ENCODE results near the gene FAM114A1. TPM values are rescaled to one million over a fixed set of nuclear protein-coding genes. Genes with fewer than 3 reads are reported as not detected.

FAM114A1 gene
- total RNA-seq, 6 experiments from 2014 or later: 55.3 to 88.9 (median 69.4) TPM

DNA sequence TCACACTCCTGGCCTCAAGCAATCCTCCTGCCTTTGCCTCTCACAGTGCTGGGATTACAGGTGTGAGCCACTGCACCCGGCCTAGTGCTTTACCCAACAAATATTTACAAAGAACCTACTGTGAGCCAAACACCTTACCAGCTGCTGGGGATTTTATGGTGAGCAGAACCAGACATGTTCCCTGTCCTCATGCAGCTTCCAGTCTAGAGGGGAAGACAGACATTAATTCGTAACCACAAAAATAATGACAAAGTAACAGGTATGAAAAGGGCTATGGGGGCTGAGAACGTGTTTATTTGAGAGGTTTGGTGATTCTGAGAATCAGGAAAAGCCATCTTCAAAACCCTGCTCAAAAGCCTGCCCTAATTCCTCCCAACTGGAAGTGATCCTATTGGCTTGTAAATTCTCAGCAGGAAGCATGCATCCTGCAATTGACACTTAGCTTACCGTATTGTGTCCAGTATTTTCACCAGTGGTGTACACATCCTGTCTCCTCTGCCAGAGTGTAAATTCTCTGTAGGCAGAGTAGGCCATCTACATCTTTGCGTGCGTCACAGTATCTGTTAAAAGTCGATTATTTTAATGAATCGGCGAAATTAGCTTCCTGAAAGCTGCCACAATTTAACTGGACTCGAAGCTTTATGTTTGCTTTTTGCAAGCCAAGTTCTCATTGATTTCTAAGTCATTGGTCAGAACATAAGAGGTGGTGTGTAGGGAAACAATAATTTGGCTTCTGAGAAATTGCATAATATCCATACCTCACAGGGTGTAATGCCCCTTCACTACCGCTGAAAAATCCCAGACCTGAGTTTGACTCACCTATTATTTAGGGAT is 97.6 kb downstream of the FAM114A1 start:
- ATAC-seq: peak; percentile 70 to 83 (median 78)
- Histone ChIP-seq H3K9me3 (no peaks in the 10 kb centered on the region), H3K27me3 (no peaks in the 10 kb centered on the region), H3K36me3 (no peaks in the 10 kb centered on the region), H3K4me3 (peak overlapping the region in 1 of 3 donors; percentile 22), H3K27ac (peak overlapping the region; percentile 54 to 74 (median 71)), H3K4me1 (peaks cover 0 to 17% (median 5%) of the 10 kb centered on the region in 4 donors)
- intact Hi-C loops (cut with DNase I): no loop called here
- WGBS (ENCODE audit: insufficient coverage, low coverage, low lambda C conversion rate, missing lambda C conversion rate): 48% methylated on average over 10 of the region's 11 CpGs
- TF ChIP-seq POLR2A (IDR thresholded peaks at IDR 0.05): peak; percentile 58
- TF ChIP-seq, protein P1, sequence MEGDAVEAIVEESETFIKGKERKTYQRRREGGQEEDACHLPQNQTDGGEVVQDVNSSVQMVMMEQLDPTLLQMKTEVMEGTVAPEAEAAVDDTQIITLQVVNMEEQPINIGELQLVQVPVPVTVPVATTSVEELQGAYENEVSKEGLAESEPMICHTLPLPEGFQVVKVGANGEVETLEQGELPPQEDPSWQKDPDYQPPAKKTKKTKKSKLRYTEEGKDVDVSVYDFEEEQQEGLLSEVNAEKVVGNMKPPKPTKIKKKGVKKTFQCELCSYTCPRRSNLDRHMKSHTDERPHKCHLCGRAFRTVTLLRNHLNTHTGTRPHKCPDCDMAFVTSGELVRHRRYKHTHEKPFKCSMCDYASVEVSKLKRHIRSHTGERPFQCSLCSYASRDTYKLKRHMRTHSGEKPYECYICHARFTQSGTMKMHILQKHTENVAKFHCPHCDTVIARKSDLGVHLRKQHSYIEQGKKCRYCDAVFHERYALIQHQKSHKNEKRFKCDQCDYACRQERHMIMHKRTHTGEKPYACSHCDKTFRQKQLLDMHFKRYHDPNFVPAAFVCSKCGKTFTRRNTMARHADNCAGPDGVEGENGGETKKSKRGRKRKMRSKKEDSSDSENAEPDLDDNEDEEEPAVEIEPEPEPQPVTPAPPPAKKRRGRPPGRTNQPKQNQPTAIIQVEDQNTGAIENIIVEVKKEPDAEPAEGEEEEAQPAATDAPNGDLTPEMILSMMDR (IDR thresholded peaks at IDR 0.05): peak in 3 of 4 donors; percentile 7 to 78 (median 16)
- DNase-seq: no peak

GRCh38 chr4:38965866-38966265 is 98.3 kb downstream of the FAM114A1 start:
- Histone ChIP-seq H3K4me1 (peaks cover 0 to 17% (median 5%) of the 10 kb centered on the region in 4 donors), H3K27me3 (no peaks in the 10 kb centered on the region), H3K4me3 (peak overlapping the region in 1 of 3 donors; percentile 22), H3K27ac (peak overlapping the region; percentile 54 to 74 (median 71)), H3K9me3 (no peaks in the 10 kb centered on the region), H3K36me3 (no peaks in the 10 kb centered on the region)
- DNase-seq (no peak), ATAC-seq (peak; percentile 12 to 59 (median 50))
- 31% methylated on average over 3 of the region's 3 CpGs for WGBS (ENCODE audit: insufficient coverage, low coverage, low lambda C conversion rate, missing lambda C conversion rate)
- intact Hi-C loops (cut with DNase I): no loop called here
- no peak for TF ChIP-seq POLR2A (IDR thresholded peaks at IDR 0.05)
- TF ChIP-seq, protein P1 (IDR thresholded peaks at IDR 0.05): no peak

DNA sequence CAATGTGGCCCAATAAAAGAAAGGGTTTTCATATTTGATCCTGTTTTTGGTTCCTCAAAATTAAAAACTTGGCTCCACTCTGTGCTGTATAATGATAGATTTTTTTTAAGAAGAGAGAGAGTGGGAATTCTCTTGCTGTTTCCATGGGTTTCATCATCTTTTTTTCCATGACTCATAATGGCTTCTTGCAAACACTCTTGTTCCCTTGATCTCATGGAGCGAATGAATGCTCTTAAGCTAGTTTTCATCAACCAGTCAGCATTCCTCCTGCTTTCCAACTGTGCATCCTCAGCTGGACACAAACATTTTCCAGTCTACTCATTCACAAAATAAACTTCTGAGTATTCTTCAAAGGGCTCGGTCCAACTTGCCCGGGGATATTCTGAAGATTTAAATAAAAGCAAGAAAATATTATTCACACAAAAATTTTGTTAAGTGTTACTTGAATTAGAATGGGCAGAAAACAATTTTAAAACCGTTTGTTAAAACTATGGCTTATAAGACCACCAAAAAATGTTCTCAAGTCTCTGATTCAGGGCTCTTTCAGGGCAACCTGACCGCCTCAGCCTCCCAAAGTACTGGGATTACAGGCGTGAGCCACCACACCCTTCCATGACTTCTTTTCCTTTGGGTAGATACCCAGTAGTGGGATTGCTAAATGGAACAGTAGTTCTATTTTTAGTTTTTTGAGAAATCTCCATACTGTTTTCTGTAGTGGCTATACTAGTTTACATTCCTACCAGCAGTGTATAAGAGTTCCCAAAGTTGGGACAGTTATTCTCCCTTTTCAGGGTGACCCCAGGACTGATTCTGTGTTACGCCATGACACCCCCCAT is 99.9 kb downstream of the FAM114A1 start:
- no peak overlapping the region for H3K4me3 ChIP-seq
- H3K27ac ChIP-seq: peak overlapping the region in 2 of 3 donors; percentile 13 to 74
- no peaks in the 10 kb centered on the region for H3K36me3 ChIP-seq
- TF ChIP-seq, protein P1 (IDR thresholded peaks at IDR 0.05): no peak
- TF ChIP-seq POLR2A (IDR thresholded peaks at IDR 0.05): peak; percentile 43
- H3K4me1 ChIP-seq: peaks cover 0 to 17% (median 5%) of the 10 kb centered on the region in 4 donors
- H3K9me3 ChIP-seq: no peaks in the 10 kb centered on the region
- no peaks in the 10 kb centered on the region for H3K27me3 ChIP-seq
- WGBS (ENCODE audit: insufficient coverage, low coverage, low lambda C conversion rate, missing lambda C conversion rate): 84% methylated on average over 7 of the region's 7 CpGs
- ATAC-seq (peak in 2 of 4 donors; percentile 34 to 44), DNase-seq (no peak)
- intact Hi-C loops (cut with DNase I): no loop called here

GRCh38 chr4:38968668-38969067 is 101.1 kb downstream of the FAM114A1 start:
- no peak for DNase-seq
- intact Hi-C loops (cut with DNase I): no loop called here
- no peak overlapping the region for H3K4me3 ChIP-seq
- 23% methylated on average over 5 of the region's 5 CpGs for WGBS (ENCODE audit: insufficient coverage, low coverage, low lambda C conversion rate, missing lambda C conversion rate)
- H3K27ac ChIP-seq: no peak overlapping the region
- peak in 3 of 4 donors; percentile 28 to 58 (median 33) for ATAC-seq
- TF ChIP-seq POLR2A (IDR thresholded peaks at IDR 0.05): no peak
- TF ChIP-seq, protein P1 (IDR thresholded peaks at IDR 0.05): no peak
- H3K27me3 ChIP-seq: no peaks in the 10 kb centered on the region
- H3K36me3 ChIP-seq: no peaks in the 10 kb centered on the region
- H3K9me3 ChIP-seq: no peaks in the 10 kb centered on the region
- peaks cover 0 to 17% (median 5%) of the 10 kb centered on the region in 4 donors for H3K4me1 ChIP-seq

Measured in right lobe of liver (tissue), 6 donors.